ENCODE results near the gene PIK3CA. TPM values are rescaled to one million over a fixed set of nuclear protein-coding genes. Genes with fewer than 3 reads are reported as not detected.

The PIK3CA gene
- total RNA-seq, 1 donor from 2014 or later: 28.0 TPM

GRCh38 chr3:179181993-179182551 lies 33.9 kb downstream of the PIK3CA start:
- peak overlapping the region; percentile 79 for H3K27ac Mint-ChIP-seq (ENCODE audit: unreplicated experiment)

GRCh38 chr3:179182902-179183301 lies 34.7 kb downstream of the PIK3CA start:
- no peak overlapping the region for H3K4me2 ChIP-seq (ENCODE audit: low read length)
- no peak overlapping the region for H2AFZ ChIP-seq (ENCODE audit: low read depth, low read length)
- FAIRE-seq (no peak), DNase-seq (ENCODE audit: low read depth) (no peak)
- H3K9me3 Mint-ChIP-seq (ENCODE audit: unreplicated experiment): no peaks in the 10 kb centered on the region
- no peaks in the 10 kb centered on the region for H3K36me3 ChIP-seq (ENCODE audit: insufficient read depth, low read length)
- H3K36me3 Mint-ChIP-seq (ENCODE audit: low read depth, unreplicated experiment): no peaks in the 10 kb centered on the region
- H3K27me3 ChIP-seq (ENCODE audit: insufficient read depth, low read length): no peaks in the 10 kb centered on the region
- H3K4me1 Mint-ChIP-seq (ENCODE audit: low read depth, unreplicated experiment): peaks cover 17% of the 10 kb centered on the region
- H3K9ac ChIP-seq (ENCODE audit: low read length): no peak overlapping the region
- peaks cover 45% of the 10 kb centered on the region for H4K20me1 ChIP-seq (ENCODE audit: insufficient read depth, low read length)
- no peak overlapping the region for H3K4me3 ChIP-seq (ENCODE audit: insufficient read depth, low read depth, low read length)
- no peaks in the 10 kb centered on the region for H3K9me3 ChIP-seq (ENCODE audit: insufficient read depth, low read depth, low read length)
- H3K27ac ChIP-seq (ENCODE audit: low read depth, low read length): no peak overlapping the region
- H3K27ac Mint-ChIP-seq (ENCODE audit: unreplicated experiment): no peak overlapping the region
- peaks cover 62% of the 10 kb centered on the region for H3K79me2 ChIP-seq (ENCODE audit: insufficient read depth, low read length)
- peaks cover 16% of the 10 kb centered on the region for H3K4me1 ChIP-seq (ENCODE audit: insufficient read depth, low read length)
- no peak for TF ChIP-seq EZH2 (IDR thresholded peaks at IDR 0.05; ENCODE audit: insufficient read depth, low read length)
- no peak for TF ChIP-seq CTCF (IDR thresholded peaks at IDR 0.05; ENCODE audit: insufficient read depth, low read depth, low read length)
- H3K27me3 Mint-ChIP-seq (ENCODE audit: low read depth, unreplicated experiment): no peaks in the 10 kb centered on the region
- H3K4me3 Mint-ChIP-seq (ENCODE audit: unreplicated experiment): no peak overlapping the region

More at GRCh38 chr3:179181993-179182551, 33.9 kb downstream of the PIK3CA start:
- no peak overlapping the region for H3K4me3 Mint-ChIP-seq (ENCODE audit: unreplicated experiment)
- H3K27me3 Mint-ChIP-seq (ENCODE audit: low read depth, unreplicated experiment): no peaks in the 10 kb centered on the region
- peaks cover 66% of the 10 kb centered on the region for H3K79me2 ChIP-seq (ENCODE audit: insufficient read depth, low read length)
- no peaks in the 10 kb centered on the region for H3K9me3 ChIP-seq (ENCODE audit: insufficient read depth, low read depth, low read length)
- H2AFZ ChIP-seq (ENCODE audit: low read depth, low read length): no peak overlapping the region
- H3K4me3 ChIP-seq (ENCODE audit: insufficient read depth, low read depth, low read length): no peak overlapping the region
- H3K27ac ChIP-seq (ENCODE audit: low read depth, low read length): peak overlapping the region; percentile 64
- peaks cover 16% of the 10 kb centered on the region for H3K4me1 ChIP-seq (ENCODE audit: insufficient read depth, low read length)
- no peaks in the 10 kb centered on the region for H3K9me3 Mint-ChIP-seq (ENCODE audit: unreplicated experiment)
- H4K20me1 ChIP-seq (ENCODE audit: insufficient read depth, low read length): peaks cover 46% of the 10 kb centered on the region
- H3K36me3 Mint-ChIP-seq (ENCODE audit: low read depth, unreplicated experiment): no peaks in the 10 kb centered on the region
- DNase-seq (ENCODE audit: low read depth): peak; percentile 34
- peak overlapping the region; percentile 10 for H3K9ac ChIP-seq (ENCODE audit: low read length)
- no peaks in the 10 kb centered on the region for H3K36me3 ChIP-seq (ENCODE audit: insufficient read depth, low read length)
- no peaks in the 10 kb centered on the region for H3K27me3 ChIP-seq (ENCODE audit: insufficient read depth, low read length)
- TF ChIP-seq CTCF (IDR thresholded peaks at IDR 0.05; ENCODE audit: insufficient read depth, low read depth, low read length) (no peak), EZH2 (IDR thresholded peaks at IDR 0.05; ENCODE audit: insufficient read depth, low read length) (no peak)
- peak; percentile 26 for FAIRE-seq
- no peak overlapping the region for H3K4me2 ChIP-seq (ENCODE audit: low read length)
- H3K4me1 Mint-ChIP-seq (ENCODE audit: low read depth, unreplicated experiment): peaks cover 17% of the 10 kb centered on the region

- Histone ChIP-seq H3K9ac (ENCODE audit: low read length) (no peak overlapping the region), H2AFZ (ENCODE audit: low read depth, low read length) (no peak overlapping the region), H3K4me2 (ENCODE audit: low read length) (no peak overlapping the region), H3K4me3 (ENCODE audit: insufficient read depth, low read depth, low read length) (no peak overlapping the region), H3K79me2 (ENCODE audit: insufficient read depth, low read length) (peaks cover 51% of the 10 kb centered on the region), H3K4me1 (ENCODE audit: insufficient read depth, low read length) (peaks cover 16% of the 10 kb centered on the region), H3K27me3 (ENCODE audit: insufficient read depth, low read length) (no peaks in the 10 kb centered on the region), H3K9me3 (ENCODE audit: insufficient read depth, low read depth, low read length) (no peaks in the 10 kb centered on the region), H3K27ac (ENCODE audit: low read depth, low read length) (no peak overlapping the region), H3K36me3 (ENCODE audit: insufficient read depth, low read length) (no peaks in the 10 kb centered on the region), H4K20me1 (ENCODE audit: insufficient read depth, low read length) (peaks cover 44% of the 10 kb centered on the region)
- Mint-ChIP-seq H3K4me3 (ENCODE audit: unreplicated experiment) (no peak overlapping the region), H3K36me3 (ENCODE audit: low read depth, unreplicated experiment) (no peaks in the 10 kb centered on the region), H3K4me1 (ENCODE audit: low read depth, unreplicated experiment) (peaks cover 22% of the 10 kb centered on the region), H3K27ac (ENCODE audit: unreplicated experiment) (no peak overlapping the region), H3K9me3 (ENCODE audit: unreplicated experiment) (no peaks in the 10 kb centered on the region), H3K27me3 (ENCODE audit: low read depth, unreplicated experiment) (no peaks in the 10 kb centered on the region)
- FAIRE-seq: no peak
- TF ChIP-seq EZH2 (IDR thresholded peaks at IDR 0.05; ENCODE audit: insufficient read depth, low read length) (no peak), CTCF (IDR thresholded peaks at IDR 0.05; ENCODE audit: insufficient read depth, low read depth, low read length) (no peak)
- no peak for DNase-seq (ENCODE audit: low read depth)
Observed at GRCh38 chr3:179184826-179185225, 36.7 kb downstream of the PIK3CA start.
